OCI-LY7 (cell line): ENCODE results near the gene ZNF488. TPM values are rescaled to one million over a fixed set of nuclear protein-coding genes. Genes with fewer than 3 reads are reported as not detected.

ENCODE experiments used
- BruUV-seq: library from RNA; stranded (reverse); fragments of 400-500 nt; replicated peaks from 2 replicates; lab custom pipeline; 2021; lab: Mats Ljungman, UMichigan
- CTCF ChIA-PET: fragments of 300-600 bp; sonication (Branson Sonifier 250); formaldehyde crosslinking; loops from one replicate; lab custom pipeline; 2022; ENCODE audit warnings: antibody characterized with exemption; ENCODE audit not compliant: unreplicated experiment; lab: Charles Lee
- POLR2A ChIA-PET: fragments of 300-600 bp; sonication (Branson Sonifier 250); formaldehyde crosslinking; loops from one replicate; lab custom pipeline; 2022; ENCODE audit warnings: antibody characterized with exemption; lab: Charles Lee
- DNase-seq: peaks from one replicate; pipeline ENCODE4 v3.0.0-alpha.2; 2015; ENCODE audit warnings: low spot score
- H2AFZ ChIP-seq: fragments of 200-600 bp; sonication (generic), shearing (Covaris generic); 2 replicates; pipeline ENCODE4 v1.6.1; 2014; ENCODE audit warnings: mild to moderate bottlenecking, antibody characterized with exemption, low read length, moderate library complexity
- H3K27ac ChIP-seq: fragments of 200-600 bp; sonication (generic); 2 replicates; pipeline ENCODE4 v1.5.1; 2014; ENCODE audit warnings: mixed run types, low read depth, mild to moderate bottlenecking, moderate library complexity, low read length, inconsistent platforms; ENCODE audit not compliant: poor library complexity, severe bottlenecking
- H3K36me3 ChIP-seq: fragments of 200-600 bp; sonication (generic); 2 replicates; pipeline ENCODE4 v1.6.1; 2014; ENCODE audit warnings: mild to moderate bottlenecking, antibody characterized with exemption, low read length, moderate library complexity, mixed read lengths; ENCODE audit not compliant: insufficient read depth
- H3K4me1 ChIP-seq: fragments of 200-600 bp; sonication (generic); 2 replicates; pipeline ENCODE4 v1.5.1; 2014; ENCODE audit warnings: mild to moderate bottlenecking, low read length; ENCODE audit not compliant: insufficient read depth, poor library complexity, severe bottlenecking
- H3K4me2 ChIP-seq: fragments of 200-600 bp; sonication (generic); 2 replicates; pipeline ENCODE4 v1.6.1; 2014; ENCODE audit warnings: mild to moderate bottlenecking, low read length
- H3K4me3 ChIP-seq: fragments of 200-600 bp; sonication (generic); 2 replicates; pipeline ENCODE4 v1.5.1; 2014; ENCODE audit warnings: mild to moderate bottlenecking, low read depth, low read length; ENCODE audit not compliant: poor library complexity, severe bottlenecking
- H3K79me2 ChIP-seq: fragments of 200-600 bp; sonication (generic); 2 replicates; pipeline ENCODE4 v1.6.1; 2016; ENCODE audit warnings: low read depth, mild to moderate bottlenecking, low read length, moderate library complexity, mixed read lengths; ENCODE audit not compliant: insufficient read depth
- H3K9me2 ChIP-seq: fragments of 200-600 bp; sonication (generic); 2 replicates; pipeline ENCODE4 v1.6.1; 2016; ENCODE audit warnings: mild to moderate bottlenecking, low read length, mixed read lengths; ENCODE audit not compliant: insufficient read depth
- H3K9me3 ChIP-seq: fragments of 200-600 bp; sonication (generic); 2 replicates; pipeline ENCODE4 v1.6.1; 2014; ENCODE audit warnings: mild to moderate bottlenecking, mixed run types, low read length, mixed read lengths
- H4K20me1 ChIP-seq: fragments of 200-600 bp; sonication (generic); 2 replicates; pipeline ENCODE4 v1.6.1; 2014; ENCODE audit warnings: mild to moderate bottlenecking, antibody characterized with exemption, low read length, moderate library complexity, mixed read lengths; ENCODE audit not compliant: insufficient read depth
- EZH2phosphoT487 ChIP-seq: fragments of 200-600 bp; sonication (generic); IDR thresholded peaks from 2 replicates; pipeline ENCODE4 v1.6.1; 2018; ENCODE audit warnings: low read depth, borderline replicate concordance, mild to moderate bottlenecking, mixed run types, antibody characterized with exemption, low read length, moderate library complexity, mixed read lengths
- intact Hi-C: fragments of 100-400 bp; cut with micrococcal nuclease; formaldehyde crosslinking; loops from one replicate; pipeline ENCODE4 v1.10.0; 2022; ENCODE audit not compliant: unreplicated experiment
- total RNA-seq, 2 experiments: library from RNA; depleted of rRNA in 1 of 2; stranded (reverse); fragments of >200 nt in 1 of 2; shearing (Covaris generic) in 1 of 2; gene quantifications; 2 replicates each; pipeline ENCODE4 v1.2.3, GENCODE V29; 2014 to 2022
- TF ChIP-seq, protein P1 (sequence below): fragments of 200-600 bp; sonication (generic); conservative IDR thresholded peaks from 2 replicates; pipeline ENCODE4 v1.5.1; 2014; ENCODE audit warnings: mild to moderate bottlenecking, antibody characterized with exemption, low read length, moderate library complexity, mixed read lengths

Gene ZNF488
- total RNA-seq, 2 experiments from 2014 or later, result 0.06 to 0.34 TPM

GRCh38 chr10:47400251-47400650, 16.2 kb upstream of the ZNF488 start:
- H2AFZ ChIP-seq, result no peak overlapping the region
- H3K36me3 ChIP-seq, result no peaks in the 10 kb centered on the region
- ChIA-PET CTCF (no interaction called here), POLR2A (no interaction called here)
- H3K4me2 ChIP-seq, result no peak overlapping the region
- no peaks in the 10 kb centered on the region for H3K4me1 ChIP-seq
- H3K9me2 ChIP-seq, result no peaks in the 10 kb centered on the region
- no peak for DNase-seq
- H3K9me3 ChIP-seq, result no peaks in the 10 kb centered on the region
- H3K27ac ChIP-seq, result no peak overlapping the region
- BruUV-seq, result no TSS peak
- intact Hi-C loops, result no loop called here
- TF ChIP-seq EZH2phosphoT487, result no peak
- TF ChIP-seq, protein P1, sequence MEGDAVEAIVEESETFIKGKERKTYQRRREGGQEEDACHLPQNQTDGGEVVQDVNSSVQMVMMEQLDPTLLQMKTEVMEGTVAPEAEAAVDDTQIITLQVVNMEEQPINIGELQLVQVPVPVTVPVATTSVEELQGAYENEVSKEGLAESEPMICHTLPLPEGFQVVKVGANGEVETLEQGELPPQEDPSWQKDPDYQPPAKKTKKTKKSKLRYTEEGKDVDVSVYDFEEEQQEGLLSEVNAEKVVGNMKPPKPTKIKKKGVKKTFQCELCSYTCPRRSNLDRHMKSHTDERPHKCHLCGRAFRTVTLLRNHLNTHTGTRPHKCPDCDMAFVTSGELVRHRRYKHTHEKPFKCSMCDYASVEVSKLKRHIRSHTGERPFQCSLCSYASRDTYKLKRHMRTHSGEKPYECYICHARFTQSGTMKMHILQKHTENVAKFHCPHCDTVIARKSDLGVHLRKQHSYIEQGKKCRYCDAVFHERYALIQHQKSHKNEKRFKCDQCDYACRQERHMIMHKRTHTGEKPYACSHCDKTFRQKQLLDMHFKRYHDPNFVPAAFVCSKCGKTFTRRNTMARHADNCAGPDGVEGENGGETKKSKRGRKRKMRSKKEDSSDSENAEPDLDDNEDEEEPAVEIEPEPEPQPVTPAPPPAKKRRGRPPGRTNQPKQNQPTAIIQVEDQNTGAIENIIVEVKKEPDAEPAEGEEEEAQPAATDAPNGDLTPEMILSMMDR, result no peak
- no peak overlapping the region for H3K4me3 ChIP-seq
- no peaks in the 10 kb centered on the region for H3K79me2 ChIP-seq
- H4K20me1 ChIP-seq, result no peaks in the 10 kb centered on the region

GRCh38 chr10:47397256-47397655, 13.2 kb upstream of the ZNF488 start:
- no peak for DNase-seq
- TF ChIP-seq, protein P1, result no peak
- TF ChIP-seq EZH2phosphoT487, result no peak
- H2AFZ ChIP-seq, result no peak overlapping the region
- H3K36me3 ChIP-seq, result no peaks in the 10 kb centered on the region
- CTCF ChIA-PET, result no interaction called here
- H3K4me1 ChIP-seq, result no peaks in the 10 kb centered on the region
- no TSS peak for BruUV-seq
- no peaks in the 10 kb centered on the region for H3K9me2 ChIP-seq
- POLR2A ChIA-PET, result no interaction called here
- no peak overlapping the region for H3K4me3 ChIP-seq
- no peaks in the 10 kb centered on the region for H3K79me2 ChIP-seq
- no peaks in the 10 kb centered on the region for H3K9me3 ChIP-seq
- intact Hi-C loops, result no loop called here
- no peaks in the 10 kb centered on the region for H4K20me1 ChIP-seq
- H3K4me2 ChIP-seq, result no peak overlapping the region
- H3K27ac ChIP-seq, result no peak overlapping the region

DNA sequence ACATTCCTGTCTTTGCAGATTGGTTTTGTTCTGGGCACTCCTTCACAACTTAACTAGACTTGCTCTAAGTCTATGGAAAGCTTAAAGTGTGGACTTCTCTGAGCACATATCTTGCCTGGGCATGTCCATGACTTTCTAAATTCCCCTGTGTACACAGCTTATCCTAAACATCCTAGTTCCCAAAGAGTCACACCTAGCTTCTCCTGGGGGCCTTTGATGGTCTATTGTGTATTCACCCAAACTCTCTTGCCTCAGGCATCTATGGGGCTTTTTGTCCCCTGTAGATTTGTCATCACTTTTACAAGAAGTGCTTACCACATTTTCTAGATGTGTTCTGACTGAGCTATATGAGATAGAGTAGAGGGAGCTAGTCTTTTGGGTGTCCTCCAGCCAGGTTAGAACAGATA, 12.2 kb upstream of the ZNF488 start:
- Histone ChIP-seq H3K27ac (no peak overlapping the region), H3K36me3 (no peaks in the 10 kb centered on the region), H3K9me2 (no peaks in the 10 kb centered on the region), H3K4me3 (no peak overlapping the region), H3K4me2 (no peak overlapping the region), H3K4me1 (no peaks in the 10 kb centered on the region), H3K79me2 (no peaks in the 10 kb centered on the region), H2AFZ (no peak overlapping the region), H3K9me3 (no peaks in the 10 kb centered on the region), H4K20me1 (no peaks in the 10 kb centered on the region)
- intact Hi-C loops, result no loop called here
- ChIA-PET POLR2A (interaction anchor here (0.7 kb wide), 1 partner anchor 83 kb away, joined by 3 read pairs; no protein-coding TSS in a partner anchor), CTCF (no interaction called here)
- TF ChIP-seq EZH2phosphoT487, result no peak
- TF ChIP-seq, protein P1, result no peak
- no TSS peak for BruUV-seq
- DNase-seq, result no peak
